Measurements from ENCODE around the gene TRAPPC4.
"Not testable (repeated sequence)": the region's sequence is repeated elsewhere in the genome, so short reads cannot be mapped to it uniquely, and the experiment has no call there.

The TRAPPC4 gene

DNA sequence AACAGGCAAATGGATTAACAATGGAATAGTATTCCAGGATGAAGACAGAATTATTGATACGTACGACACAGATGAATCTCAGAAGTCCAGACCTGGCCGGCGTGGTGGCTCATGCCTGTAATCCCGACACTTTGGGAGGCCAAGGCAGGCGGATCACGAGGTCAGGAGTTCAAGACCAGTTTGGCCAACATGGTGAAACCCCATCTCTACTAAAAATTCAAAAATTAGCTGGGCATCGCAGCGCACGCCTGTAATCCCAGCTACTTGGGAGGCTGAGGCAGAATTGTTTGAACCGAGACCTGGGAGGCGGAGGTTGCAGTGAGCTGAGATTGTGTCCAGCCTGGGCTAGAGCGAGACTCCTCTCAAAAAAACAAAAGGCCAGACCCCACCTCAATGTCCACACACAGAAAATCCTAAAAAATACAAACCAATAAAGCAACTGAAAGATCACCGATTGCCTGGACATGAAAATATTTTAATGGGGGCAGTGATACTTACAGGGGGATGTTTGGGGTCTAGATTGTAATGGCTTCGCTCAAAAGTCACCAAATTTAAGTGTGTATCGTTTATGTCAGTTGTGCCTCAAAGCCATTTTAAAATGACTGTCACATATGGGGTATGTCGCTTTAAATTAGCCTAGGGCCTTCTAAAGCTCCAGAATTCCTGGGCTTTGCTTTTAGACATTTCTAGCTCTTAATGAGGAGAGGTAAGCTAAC is 4.2 kb upstream of the TRAPPC4 start:
- no peak for DNase-seq (ENCODE audit: low spot score)

DNA sequence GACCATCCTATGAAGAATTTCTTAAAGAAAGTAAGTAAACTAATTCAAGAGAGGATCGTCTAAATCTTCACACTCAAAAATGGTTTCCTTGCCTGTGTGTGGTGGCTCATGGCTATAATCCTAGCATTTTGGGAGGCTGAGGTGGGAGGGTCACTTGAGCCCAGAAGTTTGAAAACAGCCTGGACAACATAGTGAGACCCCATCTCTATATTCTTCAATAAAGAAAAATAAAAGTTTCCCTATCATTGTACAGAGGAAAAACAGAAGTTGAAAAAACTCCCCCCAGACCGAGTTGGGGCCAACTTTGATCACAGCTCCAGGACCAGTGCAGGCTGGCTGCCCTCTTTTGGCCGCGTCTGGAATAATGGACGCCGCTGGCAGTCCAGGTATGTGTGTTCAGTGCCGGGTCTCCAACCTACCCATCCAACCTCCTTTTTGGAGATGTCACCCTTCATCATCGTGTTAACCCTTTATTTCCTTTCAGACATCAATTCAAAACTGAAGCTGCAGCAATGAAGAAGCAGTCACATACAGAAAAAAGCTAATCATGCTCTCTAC is 3.4 kb upstream of the TRAPPC4 start:
- DNase-seq (ENCODE audit: low spot score): no peak

DNA sequence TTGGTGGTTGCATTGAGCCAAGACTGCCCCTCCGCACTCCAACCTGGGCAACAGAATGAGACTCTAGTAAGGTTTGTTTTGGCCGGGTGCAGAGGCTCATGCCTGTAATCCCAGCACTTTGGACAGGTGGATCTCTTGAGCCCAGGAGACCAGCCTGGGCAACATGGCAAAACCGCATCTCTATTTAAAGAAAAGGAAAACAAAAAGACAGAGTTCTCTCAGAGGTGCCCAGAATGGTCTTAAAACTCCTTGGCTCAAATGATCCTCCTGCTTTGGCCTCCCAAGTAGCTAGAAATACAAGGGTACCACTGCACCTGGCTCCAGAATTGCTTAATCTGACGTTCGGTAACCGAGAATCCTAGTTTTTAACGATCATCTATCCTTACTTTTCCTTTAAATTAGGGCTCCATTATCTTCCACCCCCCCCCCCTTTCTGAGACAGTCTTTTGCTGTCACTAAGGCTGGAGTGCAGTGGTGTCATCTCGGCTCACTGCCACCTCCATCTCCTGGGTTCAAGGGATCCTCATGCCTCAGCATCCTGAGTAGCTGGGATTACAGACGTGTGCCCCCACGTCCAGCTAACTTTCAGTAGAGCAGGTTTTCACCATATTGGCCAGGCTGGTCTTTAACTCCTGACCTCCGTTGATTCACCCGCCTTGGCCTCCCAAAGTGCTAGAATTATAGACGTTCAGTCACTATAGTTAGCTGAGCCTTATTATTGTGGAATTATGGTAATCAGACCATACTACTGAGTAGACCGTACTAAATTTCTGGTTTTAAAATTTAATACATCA is 2.2 kb upstream of the TRAPPC4 start:
- DNase-seq (ENCODE audit: low spot score): no peak

DNA sequence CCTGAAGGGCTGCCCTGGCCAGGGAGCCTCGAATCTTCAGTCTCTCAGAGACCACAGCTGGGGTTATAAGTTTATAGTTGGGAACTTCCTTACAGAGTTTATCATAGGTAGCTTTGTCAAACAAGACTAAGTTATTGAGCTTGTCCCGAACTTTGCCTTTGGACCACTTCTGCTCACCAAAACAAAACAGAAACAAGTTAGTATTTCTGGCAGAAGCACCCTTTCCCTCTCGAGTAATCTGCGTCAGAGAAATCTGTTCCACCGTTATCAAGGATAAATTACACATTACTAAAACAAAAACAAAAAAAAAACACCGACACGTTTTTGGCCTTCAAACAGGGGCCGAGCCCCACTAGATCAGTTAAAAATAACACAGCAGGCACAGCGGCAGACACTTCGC is 1.2 kb upstream of the TRAPPC4 start:
- DNase-seq (ENCODE audit: low spot score): not testable (repeated sequence)

DNA sequence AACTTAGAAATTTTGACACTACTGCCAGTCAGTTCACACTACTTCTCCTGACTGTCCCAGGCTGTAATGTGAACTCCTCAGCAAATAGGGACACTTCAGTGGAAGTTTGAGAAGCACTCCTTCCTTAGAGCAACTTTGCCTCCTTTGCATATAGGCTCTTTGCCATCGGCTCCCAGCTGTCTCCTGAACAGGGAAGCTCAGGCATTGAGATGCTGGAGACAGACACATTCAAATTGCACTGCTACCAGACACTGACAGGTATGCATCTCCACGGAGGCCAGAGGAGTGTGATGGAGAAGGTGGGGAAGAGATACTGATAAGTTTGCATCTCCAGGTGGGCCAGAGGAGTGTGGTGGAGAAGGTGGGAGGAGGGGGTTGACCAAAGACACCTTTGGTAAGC is 1.4 kb downstream of the TRAPPC4 start:
- DNase-seq (ENCODE audit: low spot score): no peak

DNA sequence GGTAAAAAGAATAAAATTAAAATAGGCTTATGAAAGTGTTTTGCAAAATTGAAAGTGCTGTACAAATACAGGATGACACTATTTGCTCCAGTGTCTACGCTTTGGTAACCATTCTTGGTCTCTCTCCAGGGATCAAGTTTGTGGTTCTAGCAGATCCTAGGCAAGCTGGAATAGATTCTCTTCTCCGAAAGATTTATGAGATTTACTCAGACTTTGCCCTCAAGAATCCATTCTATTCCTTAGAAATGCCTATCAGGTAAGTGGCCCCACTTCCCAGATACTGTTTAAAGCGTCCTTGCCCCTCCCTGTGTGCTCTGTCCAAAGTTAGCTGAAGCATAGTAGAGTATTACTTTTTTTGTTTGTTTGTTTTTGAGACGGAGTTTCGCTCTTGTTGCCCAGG is 3.1 kb downstream of the TRAPPC4 start:
- no peak for DNase-seq (ENCODE audit: low spot score)

DNA sequence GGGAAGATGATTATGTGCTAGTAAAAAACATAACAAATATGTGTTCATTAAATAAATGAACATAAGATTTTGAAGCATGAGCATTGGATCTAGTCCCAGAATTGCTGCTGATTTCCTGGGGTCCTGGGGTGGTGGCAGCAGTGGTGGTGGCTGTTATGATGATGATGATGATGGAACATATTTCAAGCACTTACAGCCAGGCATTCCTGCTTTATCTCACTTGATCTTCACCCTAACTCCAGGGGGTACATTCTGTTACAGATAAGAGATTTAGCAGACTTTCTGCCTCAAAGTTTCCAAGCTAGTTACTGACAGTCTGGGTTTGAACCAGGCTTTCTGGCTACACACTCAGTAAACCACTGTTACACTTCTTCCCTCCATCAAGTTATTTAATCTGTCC is 5.2 kb downstream of the TRAPPC4 start:
- DNase-seq (ENCODE audit: low spot score): no peak

DNA sequence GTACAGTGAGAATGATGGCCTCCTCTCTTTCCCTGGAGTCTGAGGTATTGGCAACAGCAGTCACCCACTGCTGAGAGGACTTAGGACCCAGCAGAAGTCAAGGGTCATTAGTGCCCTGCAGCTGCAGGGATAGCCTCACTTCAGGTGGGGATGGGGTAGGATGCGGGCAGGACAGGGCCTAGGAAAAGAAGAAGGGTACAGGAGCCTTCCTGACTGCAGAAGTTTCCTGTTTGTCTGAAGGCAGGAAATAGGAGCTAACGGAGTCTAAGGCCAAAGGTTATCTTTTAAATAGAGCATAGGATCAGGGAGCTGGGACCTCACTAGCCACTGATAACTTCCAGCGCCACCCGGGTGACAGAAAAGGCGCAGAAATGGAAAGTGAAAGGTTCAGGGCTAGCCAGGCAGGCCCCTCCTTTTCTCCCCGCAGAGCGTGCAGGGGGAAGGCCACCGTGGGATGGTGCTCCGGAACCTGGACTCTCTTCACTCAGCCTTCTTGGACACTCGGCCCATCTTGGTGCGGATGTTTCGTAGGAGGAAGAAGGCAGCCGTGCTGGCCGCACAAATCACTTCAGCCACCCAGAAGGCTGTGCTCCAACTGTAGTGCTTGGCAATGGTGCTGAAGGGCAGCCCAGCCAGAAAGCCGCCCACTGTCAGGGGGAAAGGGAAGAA is 6.0 kb downstream of the TRAPPC4 start:
- no peak for DNase-seq (ENCODE audit: low spot score)

DNA sequence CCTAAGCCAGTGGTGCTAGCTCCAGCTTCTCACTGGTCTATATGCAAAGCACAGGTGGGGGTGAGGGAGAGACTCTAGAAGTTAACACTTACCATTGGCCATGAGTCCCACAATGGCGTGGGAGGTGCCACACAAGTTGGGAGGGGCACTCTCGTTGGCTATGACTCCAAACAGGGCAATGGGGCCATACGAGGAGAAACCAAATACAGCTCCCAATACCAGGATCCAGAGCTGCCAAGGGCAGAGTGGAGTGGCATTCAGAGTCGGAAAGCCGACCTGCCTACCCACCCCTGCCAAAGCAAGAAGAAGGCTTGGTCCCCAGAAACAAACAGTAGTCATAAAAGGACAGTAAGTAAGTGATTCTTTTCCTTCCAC is 6.5 kb downstream of the TRAPPC4 start:
- no peak for DNase-seq (ENCODE audit: low spot score)

DNA sequence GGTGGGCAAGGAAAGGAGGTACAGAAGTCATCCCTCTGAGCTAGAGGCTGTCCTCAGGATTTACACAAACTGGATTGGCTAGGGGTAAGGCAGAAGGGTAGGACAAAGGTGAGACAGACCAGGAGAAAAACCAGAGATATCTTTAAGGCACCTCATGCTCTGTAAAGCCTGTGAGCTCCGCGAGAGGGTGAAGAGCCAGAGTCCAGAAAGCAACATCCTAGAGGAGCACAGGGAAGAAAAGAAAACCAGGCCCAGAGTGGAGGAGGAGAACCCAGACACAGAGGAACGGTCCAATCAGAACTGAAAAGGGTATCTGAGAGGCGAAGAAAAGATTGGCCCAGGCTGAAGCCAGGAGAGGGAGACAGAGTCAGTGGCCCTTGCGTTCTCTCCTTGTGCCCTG is 7.0 kb downstream of the TRAPPC4 start:
- no peak for DNase-seq (ENCODE audit: low spot score)

DNA sequence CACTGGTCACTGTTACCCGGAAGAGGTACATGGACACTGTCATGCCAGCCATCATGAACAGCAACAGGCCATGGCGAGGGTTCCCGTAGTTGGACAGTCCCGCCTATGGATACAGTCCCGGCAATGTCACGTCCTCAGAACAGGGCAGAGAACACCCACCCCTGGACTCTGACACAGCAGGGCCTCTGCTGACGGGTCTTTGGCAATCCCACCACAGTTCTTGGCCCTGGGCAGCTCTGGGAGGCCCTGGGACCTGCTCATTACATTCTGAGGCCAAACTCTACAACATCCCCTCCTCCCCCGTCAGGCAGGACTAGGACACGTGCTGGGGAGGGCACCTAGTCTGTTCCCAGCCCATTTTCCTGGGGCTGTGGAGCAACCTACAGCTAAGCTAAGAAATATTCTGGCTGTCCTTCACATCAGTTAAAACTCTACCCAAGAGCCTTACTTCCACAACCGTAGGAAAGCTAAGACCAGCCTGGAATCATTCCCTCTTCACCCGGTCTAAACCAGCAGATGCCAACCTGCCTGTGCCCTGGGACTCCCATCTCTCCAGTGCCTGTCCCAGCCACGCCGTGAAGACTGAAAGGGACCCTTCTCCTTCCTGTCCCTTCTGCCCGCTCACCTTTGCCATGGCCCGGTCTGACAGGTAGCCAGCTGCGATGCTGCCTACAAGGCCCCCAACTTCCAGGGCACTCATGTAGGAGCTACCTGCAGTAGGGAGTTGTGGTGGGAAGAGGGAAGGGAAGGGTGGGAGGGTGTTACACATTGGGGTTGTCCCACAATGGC is 7.6 kb downstream of the TRAPPC4 start:
- DNase-seq (ENCODE audit: low spot score): no peak

DNA sequence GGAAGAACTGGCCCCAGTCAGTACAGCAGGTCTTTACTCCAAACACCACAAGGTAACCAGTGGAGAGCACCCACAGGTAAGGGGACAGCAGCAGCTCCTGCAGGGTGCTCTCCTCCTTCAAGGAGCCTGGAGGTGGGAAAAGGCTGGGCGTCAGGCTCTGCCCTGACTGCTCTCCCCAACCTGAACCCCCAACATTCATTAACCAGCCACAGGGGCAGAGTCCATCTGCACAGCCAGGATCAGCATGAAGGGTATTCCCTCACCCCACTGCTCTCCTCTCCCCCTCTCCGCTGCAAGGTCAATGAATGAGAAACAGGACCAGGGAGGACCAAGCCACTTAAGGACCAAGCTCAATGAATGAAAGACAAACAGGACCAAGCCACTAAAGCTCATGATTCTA is 8.4 kb downstream of the TRAPPC4 start:
- no peak for DNase-seq (ENCODE audit: low spot score)

DNA sequence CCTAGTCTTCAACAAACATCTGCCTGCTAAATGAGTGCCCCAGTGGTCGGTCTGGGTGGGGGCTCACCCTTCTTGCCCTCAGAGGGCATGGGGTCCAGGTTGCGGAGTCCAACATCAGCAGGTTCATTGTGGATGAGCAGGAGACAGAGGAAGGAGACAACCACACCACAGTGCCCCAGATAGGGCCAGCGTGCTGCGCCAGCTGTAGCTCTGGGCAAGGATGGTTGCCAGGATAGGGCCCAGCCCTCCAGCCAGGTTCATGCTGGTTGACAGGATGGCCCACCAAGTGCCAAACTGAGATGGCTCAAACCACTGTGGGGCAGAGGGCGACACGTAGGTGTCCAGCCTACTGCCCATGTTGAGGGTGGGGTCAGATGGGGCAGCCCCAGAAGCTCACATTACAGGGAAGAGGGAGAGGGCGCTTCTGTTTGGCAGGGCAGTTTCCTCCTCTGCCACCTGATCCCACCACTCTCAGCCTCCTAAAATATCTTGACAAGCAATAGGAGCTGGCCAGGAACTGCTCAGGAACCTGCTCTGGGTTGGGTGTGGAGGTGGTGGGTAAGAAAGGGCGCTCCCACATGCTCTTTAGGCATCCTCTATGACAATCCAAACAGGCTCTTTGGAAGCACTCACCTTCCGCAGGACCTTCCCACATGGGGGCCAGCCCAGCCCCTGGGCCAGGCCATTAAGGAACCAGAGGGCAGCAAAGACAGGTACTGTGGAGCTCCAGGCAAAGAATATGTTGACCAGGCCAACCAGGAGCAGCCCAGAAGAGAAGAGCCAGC is 9.2 kb downstream of the TRAPPC4 start:
- DNase-seq (ENCODE audit: low spot score): no peak

DNA sequence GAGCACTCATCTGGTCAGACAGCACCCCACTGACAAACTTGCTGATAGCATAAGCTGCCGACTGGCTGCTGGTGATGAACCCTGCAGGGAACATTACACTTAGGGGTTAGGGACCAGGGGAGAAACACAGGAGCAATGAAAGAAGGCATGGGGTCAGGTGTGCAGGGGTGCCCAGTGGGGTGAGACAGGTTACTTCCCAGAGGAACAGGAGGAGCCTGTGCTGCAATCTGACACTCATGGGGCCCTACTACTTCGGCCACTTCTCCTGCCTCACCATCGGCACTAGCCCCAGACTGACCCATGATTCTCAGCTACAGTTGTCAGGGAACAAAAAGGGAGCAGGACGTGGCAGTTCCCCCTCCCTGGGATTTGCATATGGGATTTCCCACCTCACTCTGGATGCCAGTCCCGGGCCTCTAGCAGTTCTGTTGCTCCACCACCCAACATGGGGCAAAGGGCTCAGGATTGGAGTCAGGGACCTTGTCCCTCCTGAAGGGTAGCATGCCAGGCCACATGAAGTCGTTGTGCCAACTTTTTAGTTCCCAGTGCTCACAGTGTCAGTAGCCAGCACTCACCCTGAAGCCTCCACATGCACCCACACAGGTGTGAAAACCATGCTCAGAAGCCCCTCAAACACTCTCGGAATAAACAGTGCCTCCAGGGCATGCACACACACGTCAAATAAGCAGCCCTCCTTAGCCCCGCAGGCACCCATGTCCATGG is 9.9 kb downstream of the TRAPPC4 start:
- no peak for DNase-seq (ENCODE audit: low spot score)

DNA sequence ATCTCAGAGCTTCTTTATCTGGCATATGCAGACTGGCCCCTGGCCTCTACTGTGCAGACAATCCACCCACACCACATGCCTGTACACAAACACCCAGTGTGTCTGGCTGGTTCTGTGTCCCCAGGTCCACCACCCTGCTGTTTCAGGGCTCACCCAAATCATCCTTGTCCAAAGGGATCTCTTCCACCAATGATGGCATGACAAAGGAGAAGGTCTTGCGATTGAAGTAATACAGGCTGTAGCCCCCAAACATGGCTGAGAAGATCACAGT is 10.4 kb downstream of the TRAPPC4 start:
- DNase-seq (ENCODE audit: low spot score): no peak

DNA sequence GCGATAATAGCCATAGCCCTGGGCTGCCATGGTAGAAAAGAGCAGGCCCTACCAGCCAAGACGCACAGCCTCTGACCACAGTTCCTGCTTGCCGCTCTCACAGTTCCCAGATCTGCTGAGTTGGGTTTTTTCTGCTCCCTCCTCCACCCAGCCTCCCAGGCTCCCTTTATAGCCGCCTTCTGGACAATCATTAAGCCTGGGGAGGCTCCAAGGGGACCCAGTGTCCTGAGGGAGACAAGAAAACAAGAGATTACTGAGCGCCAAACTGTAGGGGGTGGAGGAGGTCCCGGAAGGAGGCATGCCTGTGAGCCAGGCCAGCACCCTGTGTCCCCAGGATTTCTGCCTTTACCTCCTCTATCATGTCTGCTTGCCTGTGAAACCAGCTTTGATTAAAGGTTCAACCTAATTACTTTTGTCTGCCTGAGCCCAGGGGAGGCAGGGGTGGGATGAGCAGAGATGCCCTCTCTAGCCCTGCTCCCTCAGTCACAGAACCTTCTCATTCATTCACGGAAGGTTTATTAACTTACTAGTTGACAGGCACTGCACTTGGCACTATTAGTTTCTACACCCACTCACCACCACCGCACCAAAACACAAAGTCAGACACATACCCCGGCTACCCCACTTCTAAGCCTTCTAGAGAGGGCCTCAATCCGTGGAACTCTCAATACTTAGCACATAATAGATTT is 10.9 kb downstream of the TRAPPC4 start:
- DNase-seq (ENCODE audit: low spot score): peak; percentile 26

DNA sequence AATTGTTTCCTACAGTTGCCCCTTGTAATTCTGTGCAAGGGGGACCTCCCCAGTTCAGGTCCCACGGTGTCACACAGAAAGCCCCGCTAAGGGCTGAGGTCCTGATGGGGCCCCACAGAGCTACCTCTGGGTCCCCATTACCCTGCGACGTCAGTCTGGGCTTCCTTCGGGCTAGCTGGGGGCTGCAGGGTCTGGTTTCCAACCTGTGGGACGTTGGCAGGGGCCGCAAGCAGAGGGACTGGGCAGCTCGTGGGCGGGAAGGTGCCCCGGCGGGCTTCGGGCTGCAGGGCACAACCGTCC is 11.4 kb downstream of the TRAPPC4 start:
- DNase-seq (ENCODE audit: low spot score): no peak

DNA sequence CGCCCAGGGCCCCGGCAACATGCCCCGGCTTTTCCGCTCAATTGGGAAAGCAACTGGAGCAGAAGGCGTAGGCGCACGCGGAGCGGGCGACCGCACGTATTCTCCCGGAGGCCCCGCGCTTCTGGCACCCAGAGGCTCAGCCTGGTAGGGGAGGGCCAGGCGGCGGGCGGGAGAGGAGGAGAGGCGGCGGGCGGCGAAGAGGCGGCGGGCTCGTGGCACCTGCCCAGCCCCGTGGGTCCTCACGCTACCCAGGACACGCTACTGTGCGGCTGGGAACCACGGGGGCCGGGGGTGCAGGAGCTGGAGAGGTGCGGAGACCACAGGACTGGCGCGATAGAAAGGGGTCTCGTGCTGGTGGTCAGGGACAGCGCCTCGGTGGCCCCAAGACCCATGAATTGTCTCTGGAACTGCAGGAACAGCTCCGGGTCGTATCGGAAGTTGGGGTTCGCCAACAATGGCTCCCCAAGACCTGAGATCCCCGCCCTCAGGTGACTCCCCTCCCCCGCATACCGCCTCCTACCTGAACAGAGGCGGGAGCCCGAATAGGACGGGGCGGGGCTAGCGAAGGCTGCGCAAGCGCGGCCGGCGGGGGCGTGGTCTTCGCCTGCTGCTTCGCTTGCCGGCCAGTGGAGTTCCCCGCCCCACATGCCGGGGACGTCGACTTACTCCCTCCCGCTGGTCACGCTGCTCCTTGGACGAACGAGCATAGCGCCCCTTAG is 11.9 kb downstream of the TRAPPC4 start, which contains the start of gene SLC37A4:
Gene SLC37A4, minus strand, starts transcription at position 549 of the 719 bp plus-strand sequence.
- peak; percentile 97 for DNase-seq (ENCODE audit: low spot score)

DNA sequence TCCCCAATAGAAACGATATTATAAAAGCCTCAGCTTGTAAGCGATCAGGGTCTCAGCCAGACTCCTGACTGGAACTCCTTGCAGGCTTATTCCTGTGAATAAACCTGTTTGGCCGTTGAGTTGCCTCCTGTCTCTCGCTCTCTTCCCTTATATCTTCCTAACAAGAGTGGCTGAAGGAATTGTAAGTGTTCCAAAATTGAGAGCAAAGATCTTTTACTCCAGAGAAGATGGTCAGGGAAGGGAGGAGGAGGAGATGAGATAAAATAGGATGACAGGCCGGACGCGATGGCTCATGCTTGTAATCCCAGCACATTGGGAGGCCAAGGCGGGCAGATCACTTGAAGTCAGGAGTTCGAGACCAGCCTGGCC is 13.3 kb downstream of the TRAPPC4 start:
- no peak for DNase-seq (ENCODE audit: low spot score)

DNA sequence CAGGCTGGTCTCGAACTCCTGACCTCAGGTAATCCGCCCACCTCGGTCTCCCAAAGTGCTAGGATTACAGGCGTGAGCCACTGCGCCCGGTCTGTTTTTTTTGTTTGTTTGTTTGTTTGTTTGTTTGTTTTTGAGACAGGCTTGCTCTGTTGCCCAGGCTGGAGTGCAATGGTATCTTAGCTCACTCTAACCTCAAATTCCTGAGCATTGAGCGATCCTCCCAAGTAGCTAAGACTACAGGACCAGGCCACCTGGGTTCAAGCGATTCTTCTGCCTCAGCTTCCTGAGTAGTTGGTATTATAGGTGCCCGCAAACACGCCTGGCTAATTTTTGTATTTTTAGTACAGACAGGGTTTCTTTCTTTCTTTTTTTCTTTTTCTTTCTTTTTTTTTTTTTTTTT is 14.9 kb downstream of the TRAPPC4 start:
- DNase-seq (ENCODE audit: low spot score): not testable (repeated sequence)
